Islet of Langerhans (tissue), 1 donor: ENCODE results near the gene ADGRV1.
"Not testable (repeated sequence)": the region's sequence is repeated elsewhere in the genome, so short reads cannot be mapped to it uniquely, and the experiment has no call there.

Source experiments
- FAIRE-seq: peaks from one replicate; lab custom pipeline; 2011; peaks lifted over from hg19 to GRCh38; lab: Jason Lieb, UNC

The ADGRV1 gene

DNA sequence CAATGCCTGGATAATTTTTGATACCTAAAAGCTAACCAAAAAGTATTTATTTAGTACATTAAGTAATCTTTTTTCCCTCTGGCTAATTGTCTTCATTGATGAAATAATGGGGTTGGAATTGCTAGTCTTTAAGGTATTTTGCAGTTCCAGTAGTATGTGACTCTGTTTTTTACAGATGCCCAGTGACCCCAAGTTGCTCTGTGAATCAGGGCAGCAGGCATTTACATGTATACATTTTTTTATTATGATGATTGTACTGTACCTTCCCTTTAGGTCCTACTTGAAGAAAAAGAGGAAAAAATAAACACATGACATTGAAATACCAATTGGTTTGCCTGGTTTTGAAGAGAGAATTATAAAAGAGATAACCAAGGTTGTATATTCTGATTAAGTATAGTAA, 385.5 kb downstream of the ADGRV1 start:
- FAIRE-seq, result no peak

DNA sequence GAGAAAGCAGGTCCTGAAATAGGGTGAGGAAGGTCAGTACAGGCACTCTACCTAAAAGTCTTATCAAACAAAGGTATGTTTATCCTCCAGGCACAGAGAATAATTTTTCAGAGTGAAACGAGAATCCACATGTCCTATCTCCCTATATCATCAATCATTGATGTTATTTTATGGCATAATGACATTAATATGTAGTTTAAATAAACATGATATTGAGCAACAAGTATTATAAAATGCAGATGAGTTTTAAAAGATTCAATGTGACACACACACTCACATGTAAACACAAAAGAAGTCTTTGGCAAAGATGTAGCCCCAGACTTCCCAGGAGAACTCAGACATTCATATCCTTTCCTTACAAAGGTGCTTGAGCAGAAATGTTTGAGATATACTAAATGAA, 389.1 kb downstream of the ADGRV1 start:
- FAIRE-seq, result no peak

DNA sequence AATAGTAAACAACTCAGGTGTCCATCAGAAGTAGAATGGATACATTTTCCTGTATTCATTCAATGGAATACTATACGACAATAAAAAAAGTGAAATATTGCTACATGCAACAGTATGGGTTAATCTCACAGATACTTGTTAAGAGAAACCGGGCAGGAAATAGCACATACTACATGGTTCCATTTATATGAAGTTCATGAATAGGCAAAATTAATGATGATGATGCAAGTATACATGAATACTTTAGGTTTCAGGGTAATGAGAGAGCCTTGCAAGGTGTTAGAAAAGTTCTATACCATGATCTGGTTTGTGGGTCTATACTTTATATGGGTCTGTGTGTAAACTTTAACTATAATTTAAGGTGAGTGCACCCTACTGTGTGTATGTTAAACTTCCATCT, 390.4 kb downstream of the ADGRV1 start:
- no peak for FAIRE-seq

DNA sequence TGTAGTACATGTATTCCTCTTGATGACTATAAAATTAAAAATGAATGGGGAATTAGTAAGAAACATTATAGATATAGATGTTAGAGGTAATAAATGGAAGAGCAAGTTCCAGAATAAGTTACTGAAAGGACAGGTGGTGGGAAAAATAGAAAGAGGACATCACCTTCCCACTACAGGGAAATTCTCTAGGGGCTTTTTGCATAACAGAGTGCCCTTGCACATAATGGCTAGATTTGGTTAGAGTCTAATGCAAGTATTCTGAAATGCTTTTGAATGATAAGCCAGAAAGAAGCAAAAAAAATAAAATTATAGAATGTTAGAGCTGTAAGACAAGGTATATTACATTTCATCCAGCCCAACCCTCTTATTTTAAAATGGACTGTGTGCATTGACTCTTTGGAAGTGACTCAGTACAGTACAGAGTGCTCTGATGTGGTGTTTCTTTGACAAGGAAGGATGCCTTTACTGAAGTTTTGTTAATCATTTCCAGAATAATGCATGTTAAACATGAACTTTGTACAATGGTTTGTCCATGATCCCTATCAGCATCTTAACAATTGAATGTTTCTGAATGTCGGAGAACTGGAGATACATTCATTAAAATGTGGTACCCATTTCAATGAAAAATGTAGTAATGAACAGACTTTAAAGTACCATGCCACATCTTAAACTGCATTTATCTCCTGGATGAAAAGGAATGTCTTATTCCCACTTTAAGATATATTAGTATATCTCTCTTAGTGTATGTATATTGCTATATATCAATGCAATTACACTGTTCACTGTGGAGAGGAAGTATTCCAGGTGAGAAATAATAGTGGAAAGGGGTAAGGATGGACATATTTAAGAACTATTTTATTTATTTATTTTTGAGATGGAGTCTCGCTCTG, 391.1 kb downstream of the ADGRV1 start:
- FAIRE-seq, result no peak

- no peak for FAIRE-seq
Measured at GRCh38 chr5:90955001-90955635, 396.5 kb downstream of the ADGRV1 start.

DNA sequence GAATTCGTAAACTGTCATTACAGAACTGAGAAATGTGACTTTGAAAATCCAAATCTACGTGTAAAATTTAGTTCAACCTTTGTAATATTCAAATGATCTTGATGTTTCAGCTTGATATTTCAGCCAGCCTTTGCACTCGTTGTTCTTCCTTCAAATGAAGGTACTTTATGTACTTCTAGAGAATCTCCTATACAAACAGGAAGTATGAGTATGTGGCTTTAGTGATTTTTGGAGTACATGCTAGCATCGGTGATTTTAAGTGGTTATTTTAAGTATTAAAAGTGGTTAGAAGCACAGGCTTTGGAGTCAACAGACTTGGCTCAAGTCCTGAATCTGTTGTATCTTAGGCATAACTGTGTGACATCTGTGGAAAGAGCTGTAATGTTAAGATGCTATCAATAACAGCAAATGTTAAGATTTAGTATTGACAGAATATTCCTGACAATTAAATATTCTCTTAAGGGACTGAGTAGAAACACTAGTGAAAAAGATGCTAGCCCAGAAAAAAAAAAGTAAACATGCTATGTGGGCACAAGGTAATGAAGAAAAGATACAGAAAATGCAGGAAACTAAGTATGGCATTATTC, 398.0 kb downstream of the ADGRV1 start:
- FAIRE-seq, result no peak

DNA sequence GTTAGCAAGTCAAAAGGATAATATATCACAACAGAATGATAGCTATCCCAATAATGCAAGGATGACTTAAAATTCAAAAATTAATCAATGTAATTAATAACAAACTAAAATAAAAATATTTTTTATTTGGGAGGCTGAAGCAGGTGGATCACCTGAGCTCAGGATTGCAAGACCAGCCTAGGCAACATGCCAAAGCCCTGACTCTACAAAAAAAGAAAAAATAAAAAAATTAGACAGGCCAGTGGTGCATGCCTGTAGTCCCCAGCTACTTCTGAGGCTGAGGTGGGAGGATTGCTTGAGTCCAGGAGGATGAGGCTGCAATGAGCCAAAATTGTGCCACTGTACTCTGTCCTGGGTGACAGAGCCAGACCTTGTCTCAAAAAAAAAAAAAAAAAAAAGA, 399.3 kb downstream of the ADGRV1 start:
- FAIRE-seq, result no peak

- no peak for FAIRE-seq
Measured at GRCh38 chr5:90959262-90959661, 400.7 kb downstream of the ADGRV1 start.

DNA sequence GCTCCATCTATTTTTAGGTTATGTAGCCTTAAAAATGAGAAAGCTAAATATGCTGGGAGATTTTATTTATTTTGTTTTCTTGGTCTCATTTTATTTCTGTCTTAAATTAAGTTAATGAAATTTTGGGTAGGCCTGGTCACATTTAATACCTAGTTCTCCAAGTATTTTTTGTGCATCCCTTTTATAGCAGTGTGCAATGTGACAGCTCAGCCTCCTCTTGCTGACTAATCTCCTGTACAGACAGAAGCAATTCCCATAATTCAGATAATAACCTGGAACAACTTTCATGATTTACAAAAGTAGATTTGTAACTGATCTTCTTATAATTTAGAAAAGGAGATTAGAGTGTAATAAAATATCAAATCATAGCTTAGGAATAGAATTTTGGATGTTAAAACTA, 403.9 kb downstream of the ADGRV1 start:
- peak; percentile 84 for FAIRE-seq

DNA sequence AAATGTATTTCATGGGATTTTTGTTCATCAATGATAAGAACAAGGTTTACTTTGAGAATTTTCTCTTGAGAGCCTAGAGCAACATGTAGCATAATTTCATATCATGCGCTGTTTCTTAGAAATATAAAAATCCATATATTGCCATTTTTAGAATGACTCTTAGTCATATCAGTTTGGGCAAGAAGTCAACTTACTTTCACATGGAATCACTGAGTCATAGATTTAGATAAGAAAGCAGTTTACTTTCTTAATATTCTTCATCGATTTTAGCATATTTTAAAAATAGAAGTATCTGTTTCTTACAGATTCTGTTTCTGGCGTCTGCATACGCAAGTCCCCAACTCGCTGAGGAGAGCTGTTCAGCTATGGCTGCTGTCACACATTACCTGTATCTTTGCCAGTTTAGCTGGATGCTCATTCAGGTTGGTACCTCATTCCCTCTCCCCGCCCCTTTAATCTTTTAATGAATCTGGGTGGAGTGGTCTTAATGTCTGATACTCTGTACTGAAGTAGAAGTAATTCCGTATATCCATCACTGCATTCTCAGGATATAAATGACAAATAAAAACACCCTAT, 406.6 kb downstream of the ADGRV1 start:
- FAIRE-seq, result peak; percentile 33

DNA sequence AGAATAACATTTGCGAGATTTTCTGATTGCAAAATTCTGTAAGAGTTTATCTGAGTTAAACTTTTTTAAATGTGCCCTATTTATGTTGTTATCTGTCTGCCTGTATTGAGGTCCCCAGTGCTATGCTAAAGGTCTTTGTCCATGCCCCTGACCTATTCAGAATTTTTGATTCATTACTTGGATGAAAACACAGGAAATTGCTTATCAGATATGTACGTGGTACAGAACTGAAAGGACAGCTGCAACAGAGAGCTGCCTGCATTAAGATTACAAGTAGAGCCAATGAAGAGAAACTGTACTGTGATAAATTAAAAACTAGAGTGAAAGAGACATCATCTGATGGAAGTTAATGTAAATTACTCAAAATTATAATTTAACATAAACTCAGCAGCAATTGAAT, 408.8 kb downstream of the ADGRV1 start:
- no peak for FAIRE-seq

- FAIRE-seq, result no peak
Measured at GRCh38 chr5:90967851-90968250, 409.3 kb downstream of the ADGRV1 start.

GRCh38 chr5:90968319-90968718, 409.7 kb downstream of the ADGRV1 start:
- no peak for FAIRE-seq

GRCh38 chr5:90969945-90970344, 411.3 kb downstream of the ADGRV1 start:
- FAIRE-seq, result not testable (repeated sequence)

DNA sequence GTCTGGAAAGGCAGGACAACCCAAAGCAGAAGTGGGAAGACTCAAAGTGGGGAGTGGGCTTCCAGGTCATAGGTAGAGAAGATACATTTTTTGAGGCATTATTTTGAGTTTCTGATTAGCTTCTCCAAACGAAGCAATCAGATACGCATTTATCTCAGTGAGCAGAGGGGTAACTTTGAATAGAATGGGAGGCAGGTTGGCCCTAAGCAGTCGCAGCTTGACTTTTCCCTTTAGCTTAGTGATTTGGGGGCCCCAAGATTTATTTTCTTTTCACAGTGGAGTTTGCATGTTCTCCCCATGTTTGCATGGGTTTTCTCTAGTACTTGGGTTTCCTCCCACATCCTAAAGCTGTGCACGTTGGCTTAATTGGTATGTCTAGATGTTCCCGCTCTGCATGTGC, 422.6 kb downstream of the ADGRV1 start:
- FAIRE-seq, result no peak

DNA sequence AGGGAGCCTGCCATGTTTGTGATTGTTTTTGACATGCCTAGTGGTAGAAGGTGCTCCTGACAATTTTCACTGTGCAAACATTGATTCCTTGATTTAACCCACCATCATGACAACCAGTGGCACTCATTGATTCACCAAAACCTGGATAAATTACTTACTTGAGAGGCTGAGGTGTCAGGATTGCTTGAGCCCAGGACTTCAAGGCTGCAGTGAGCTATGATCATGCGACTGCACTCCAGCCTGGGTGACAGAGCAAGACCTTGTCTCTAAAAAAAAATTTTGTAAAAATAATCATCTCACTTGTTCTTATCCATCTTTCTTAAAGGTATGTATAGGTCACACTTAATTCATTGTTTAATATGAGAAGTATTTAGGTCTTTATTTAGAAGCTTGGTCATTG, 423.2 kb downstream of the ADGRV1 start:
- no peak for FAIRE-seq

DNA sequence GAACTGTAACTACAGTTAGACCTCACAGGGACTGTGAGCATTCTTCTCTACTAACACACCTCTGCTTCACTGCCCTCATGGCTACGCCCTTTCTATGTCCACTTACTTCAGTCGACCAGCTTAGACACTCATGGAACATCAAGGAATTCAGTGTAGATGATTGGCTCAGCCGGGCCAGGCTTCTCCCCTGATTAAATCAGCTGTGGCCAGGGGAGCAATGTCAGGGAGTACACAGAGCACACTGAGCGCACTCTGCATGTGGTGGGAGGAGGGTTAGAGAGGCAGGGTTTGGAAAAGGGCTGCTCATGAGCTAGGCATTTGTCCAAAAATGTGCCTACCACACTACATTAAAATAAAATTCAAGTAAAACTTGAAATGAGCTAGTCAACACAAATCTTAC, 424.0 kb downstream of the ADGRV1 start:
- no peak for FAIRE-seq

- FAIRE-seq, result no peak
Measured at GRCh38 chr5:90983148-90983547, 424.6 kb downstream of the ADGRV1 start.

DNA sequence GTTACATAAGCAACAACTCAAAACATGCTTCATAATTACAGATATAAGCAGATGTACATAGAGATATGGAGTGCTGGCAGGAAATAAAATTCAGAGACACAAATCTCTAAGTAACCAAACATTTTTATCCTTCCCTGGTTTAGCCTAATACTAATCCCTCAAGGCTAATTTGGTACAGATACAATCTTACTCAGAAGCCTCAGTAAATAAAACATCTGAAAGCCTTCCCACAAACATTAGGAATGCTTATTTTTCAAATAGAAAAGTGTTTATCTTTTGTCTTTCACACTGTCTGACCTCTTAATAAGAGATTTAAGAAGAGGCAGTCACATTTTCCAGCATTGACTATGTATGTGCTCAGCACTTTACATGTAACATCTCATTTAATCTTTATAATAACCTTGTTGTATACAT, 425.1 kb downstream of the ADGRV1 start:
- no peak for FAIRE-seq

- no peak for FAIRE-seq
Measured at GRCh38 chr5:90985341-90985740, 426.7 kb downstream of the ADGRV1 start.

DNA sequence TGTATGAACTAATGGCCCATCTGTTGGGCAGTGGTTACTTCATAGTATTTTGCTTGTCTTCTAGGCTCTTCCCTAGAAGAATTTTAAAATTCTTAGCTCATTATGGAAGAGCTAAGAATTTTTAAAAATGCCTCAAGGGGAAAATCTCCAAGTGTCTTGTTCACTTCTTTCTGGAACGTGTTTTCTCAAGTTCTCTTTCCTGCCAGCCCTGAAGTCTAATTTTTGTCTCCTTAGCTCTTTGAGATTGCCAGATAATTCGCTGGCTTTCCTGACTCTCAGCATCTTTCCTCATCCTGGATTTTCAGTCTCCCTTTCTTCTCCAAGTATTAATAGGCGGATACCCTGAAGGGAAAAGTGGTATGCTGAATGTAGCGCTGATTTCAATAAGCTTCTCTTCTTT, 429.1 kb downstream of the ADGRV1 start:
- no peak for FAIRE-seq

DNA sequence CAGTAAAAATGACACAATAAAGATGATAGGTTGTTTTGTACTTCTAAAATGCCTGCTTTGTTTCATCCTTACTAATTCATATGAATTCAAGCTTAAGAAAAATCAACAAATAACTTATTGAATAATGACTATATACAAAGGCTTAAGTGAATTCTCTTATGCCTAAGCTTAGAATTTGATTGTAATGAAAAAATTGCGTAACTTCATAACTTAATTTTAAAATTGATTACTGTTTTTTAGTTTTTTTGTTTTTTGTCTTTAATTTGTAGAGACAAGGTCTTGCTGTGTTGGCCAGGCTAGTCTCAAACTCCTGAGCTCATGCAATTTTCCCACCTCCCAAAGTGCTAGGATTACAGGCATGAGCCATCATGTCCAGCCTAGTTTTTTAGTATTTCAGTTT, 432.6 kb downstream of the ADGRV1 start:
- no peak for FAIRE-seq

GRCh38 chr5:90994796-90995195, 436.2 kb downstream of the ADGRV1 start:
- no peak for FAIRE-seq
